ENCODE results near the gene SHC3.

SHC3 gene

GRCh38 chr9:88996046-88996920 is 182.3 kb downstream of the SHC3 start:
- DNase-seq = no peak

GRCh38 chr9:88995627-88996026 is 183.0 kb downstream of the SHC3 start:
- no peak for DNase-seq

- DNase-seq = peak; percentile 33
These were observed 183.4 kb downstream of the SHC3 start for GRCh38 chr9:88995200-88995577.

GRCh38 chr9:88994469-88995199 is 184.0 kb downstream of the SHC3 start:
- DNase-seq = peak; percentile 65

GRCh38 chr9:88993871-88994460 is 184.7 kb downstream of the SHC3 start:
- peak; percentile 43 for DNase-seq

GRCh38 chr9:88993327-88993726 is 185.3 kb downstream of the SHC3 start:
- DNase-seq = no peak

GRCh38 chr9:88992556-88992955 is 186.1 kb downstream of the SHC3 start:
- DNase-seq = peak; percentile 36

GRCh38 chr9:88991066-88992034 is 187.3 kb downstream of the SHC3 start, which contains the start of gene S1PR3:
Gene S1PR3, plus strand, starts transcription at chr9:88991468. Its CDS starts 9,733 bp downstream, at chr9:89001201.
- DNase-seq = peak; percentile 91

GRCh38 chr9:88990729-88991065 is 187.9 kb downstream of the SHC3 start:
- DNase-seq = no peak

GRCh38 chr9:88990041-88990728 is 188.4 kb downstream of the SHC3 start:
- peak; percentile 69 for DNase-seq

- no peak for DNase-seq
These were observed 189.6 kb downstream of the SHC3 start for GRCh38 chr9:88988796-88989641.

GRCh38 chr9:88987661-88988060 is 191.0 kb downstream of the SHC3 start:
- no peak for DNase-seq

- DNase-seq = no peak
These were observed 191.8 kb downstream of the SHC3 start for GRCh38 chr9:88986776-88987175.

- DNase-seq = no peak
These were observed 193.0 kb downstream of the SHC3 start for GRCh38 chr9:88985616-88986015.

GRCh38 chr9:88984543-88984883 is 194.1 kb downstream of the SHC3 start:
- no peak for DNase-seq

GRCh38 chr9:88983865-88984542 is 194.6 kb downstream of the SHC3 start:
- DNase-seq = no peak

GRCh38 chr9:88980740-88981203 is 197.8 kb downstream of the SHC3 start:
- no peak for DNase-seq

GRCh38 chr9:88979791-88980190 is 198.8 kb downstream of the SHC3 start:
- no peak for DNase-seq

- DNase-seq = no peak
These were observed 199.6 kb downstream of the SHC3 start for GRCh38 chr9:88979021-88979420.

GRCh38 chr9:88978034-88978433 is 200.6 kb downstream of the SHC3 start:
- DNase-seq = no peak
